Mesothelial cell of epicardium (in vitro differentiated cells): ENCODE results near the gene BET1L. TPM values are rescaled to one million over a fixed set of nuclear protein-coding genes. Genes with fewer than 3 reads are reported as not detected.

Source experiments
- DNase-seq, 2 experiments: peaks; one replicate each; pipeline ENCODE4 v3.0.0; 2021; ENCODE audit warnings: low spot score in 2 of 2; ENCODE audit not compliant: unreplicated experiment in 2 of 2
- H3K27ac Mint-ChIP-seq: 2 replicates; pipeline ENCODE4 v1.8.0; 2021; ENCODE audit warnings: mixed read lengths
- H3K27me3 Mint-ChIP-seq: 2 replicates; pipeline ENCODE4 v1.8.0; 2021; ENCODE audit warnings: low read depth, mixed read lengths
- H3K36me3 Mint-ChIP-seq: 2 replicates; pipeline ENCODE4 v1.8.0; 2021; ENCODE audit warnings: mixed read lengths
- H3K4me1 Mint-ChIP-seq: 2 replicates; pipeline ENCODE4 v1.8.0; 2021; ENCODE audit warnings: mixed read lengths
- H3K4me3 Mint-ChIP-seq: 2 replicates; pipeline ENCODE4 v1.8.0; 2021; ENCODE audit warnings: mild to moderate bottlenecking, moderate library complexity, mixed read lengths
- H3K9me3 Mint-ChIP-seq: 2 replicates; pipeline ENCODE4 v1.8.0; 2021; ENCODE audit warnings: mixed read lengths
- total RNA-seq: library from RNA; stranded (reverse); gene quantifications from 3 replicates; pipeline ENCODE4 v1.2.1, GENCODE V29; 2021
- TF ChIP-seq, protein P1 (sequence below): fragments of 200-600 bp; sonication (generic); IDR thresholded peaks from one replicate; pipeline ENCODE4 v1.5.0; 2021; ENCODE audit warnings: antibody characterized with exemption; ENCODE audit not compliant: unreplicated experiment

The BET1L gene
- total RNA-seq, 1 donor from 2014 or later: 68.2 TPM

DNA sequence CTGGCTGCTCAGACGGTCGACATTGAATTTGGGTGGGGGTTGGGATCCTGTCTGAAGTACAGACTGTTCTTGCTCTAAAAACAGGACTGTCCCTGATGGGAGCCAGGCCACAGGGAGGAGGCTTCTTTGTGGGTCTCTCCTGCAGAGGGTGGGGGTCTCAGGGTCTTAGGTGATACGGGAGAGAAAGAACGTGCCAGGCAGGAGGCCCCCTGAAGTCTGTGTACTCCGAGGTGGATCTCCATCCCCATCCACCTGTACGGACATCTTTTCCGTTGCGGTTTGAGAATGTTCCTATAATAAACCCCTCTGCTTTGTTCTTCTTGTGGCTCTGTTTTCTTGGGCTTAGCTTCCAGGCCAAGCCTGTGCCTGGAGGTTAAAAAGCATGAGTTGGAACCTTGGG is 45.5 kb upstream of the BET1L start:
- H3K4me3 Mint-ChIP-seq: no peak overlapping the region
- no peak for DNase-seq

DNA sequence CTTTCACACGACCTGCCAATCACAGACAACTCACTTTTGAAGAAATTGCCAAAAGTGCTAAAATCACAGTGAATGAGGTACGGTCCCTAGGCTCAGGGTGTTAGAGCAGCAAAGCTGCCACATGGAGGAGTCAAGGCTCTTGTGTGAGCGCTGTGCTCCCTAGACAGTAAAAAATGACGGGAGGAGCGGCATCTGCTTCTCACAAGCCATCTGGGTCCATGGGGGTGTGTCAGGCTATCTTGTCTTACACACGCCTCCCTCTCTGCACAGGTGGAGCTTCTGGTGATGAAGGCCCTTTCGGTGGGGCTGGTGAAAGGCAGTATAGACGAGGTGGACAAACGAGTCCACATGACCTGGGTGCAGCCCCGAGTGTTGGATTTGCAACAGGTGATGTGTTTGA is 44.4 kb upstream of the BET1L start:
- H3K4me3 Mint-ChIP-seq: no peak overlapping the region
- H3K4me1 Mint-ChIP-seq: no peaks in the 10 kb centered on the region
- H3K27ac Mint-ChIP-seq: no peak overlapping the region
- TF ChIP-seq, protein P1, sequence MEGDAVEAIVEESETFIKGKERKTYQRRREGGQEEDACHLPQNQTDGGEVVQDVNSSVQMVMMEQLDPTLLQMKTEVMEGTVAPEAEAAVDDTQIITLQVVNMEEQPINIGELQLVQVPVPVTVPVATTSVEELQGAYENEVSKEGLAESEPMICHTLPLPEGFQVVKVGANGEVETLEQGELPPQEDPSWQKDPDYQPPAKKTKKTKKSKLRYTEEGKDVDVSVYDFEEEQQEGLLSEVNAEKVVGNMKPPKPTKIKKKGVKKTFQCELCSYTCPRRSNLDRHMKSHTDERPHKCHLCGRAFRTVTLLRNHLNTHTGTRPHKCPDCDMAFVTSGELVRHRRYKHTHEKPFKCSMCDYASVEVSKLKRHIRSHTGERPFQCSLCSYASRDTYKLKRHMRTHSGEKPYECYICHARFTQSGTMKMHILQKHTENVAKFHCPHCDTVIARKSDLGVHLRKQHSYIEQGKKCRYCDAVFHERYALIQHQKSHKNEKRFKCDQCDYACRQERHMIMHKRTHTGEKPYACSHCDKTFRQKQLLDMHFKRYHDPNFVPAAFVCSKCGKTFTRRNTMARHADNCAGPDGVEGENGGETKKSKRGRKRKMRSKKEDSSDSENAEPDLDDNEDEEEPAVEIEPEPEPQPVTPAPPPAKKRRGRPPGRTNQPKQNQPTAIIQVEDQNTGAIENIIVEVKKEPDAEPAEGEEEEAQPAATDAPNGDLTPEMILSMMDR: no peak
- peaks cover 38% of the 10 kb centered on the region for H3K36me3 Mint-ChIP-seq
- H3K27me3 Mint-ChIP-seq: no peaks in the 10 kb centered on the region
- no peaks in the 10 kb centered on the region for H3K9me3 Mint-ChIP-seq
- DNase-seq: no peak

More for the DNA sequence above, 45.5 kb upstream of the BET1L start:
- TF ChIP-seq, protein P1: no peak
- Mint-ChIP-seq H3K27me3 (no peaks in the 10 kb centered on the region), H3K27ac (no peak overlapping the region), H3K36me3 (peaks cover 31% of the 10 kb centered on the region), H3K4me1 (no peaks in the 10 kb centered on the region), H3K9me3 (no peaks in the 10 kb centered on the region)

DNA sequence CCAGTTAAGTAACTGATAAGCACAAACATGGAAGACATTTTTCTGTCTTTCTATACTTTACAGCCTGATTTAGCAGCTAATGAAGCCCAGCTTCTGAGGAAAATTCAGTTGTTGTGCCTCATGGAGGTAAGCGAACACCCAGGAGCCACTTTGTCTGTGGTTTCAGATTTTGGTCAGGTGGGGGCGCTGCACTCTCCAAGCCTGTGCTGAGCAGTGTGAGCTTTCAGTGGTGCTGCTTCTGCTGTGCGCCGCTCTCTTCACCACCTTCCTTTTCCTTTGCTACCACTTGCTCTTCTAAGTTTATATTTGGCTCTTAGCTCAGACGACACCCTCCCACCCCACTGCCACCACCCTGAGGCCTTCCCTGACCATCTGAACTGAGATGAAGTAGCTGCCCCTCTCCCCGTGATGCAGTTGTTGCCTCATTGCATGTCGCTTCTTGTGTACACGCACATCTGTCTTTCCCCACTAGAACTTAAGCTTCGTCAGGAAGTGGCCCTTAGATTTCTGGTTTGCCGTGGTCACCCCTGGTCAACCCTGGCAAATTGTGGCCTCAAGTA is 43.6 kb upstream of the BET1L start:
- H3K27me3 Mint-ChIP-seq: no peaks in the 10 kb centered on the region
- TF ChIP-seq, protein P1: peak; percentile 71
- no peak overlapping the region for H3K4me3 Mint-ChIP-seq
- no peaks in the 10 kb centered on the region for H3K4me1 Mint-ChIP-seq
- DNase-seq: peak in 1 of 2 experiments; percentile 76
- peaks cover 43% of the 10 kb centered on the region for H3K36me3 Mint-ChIP-seq
- no peaks in the 10 kb centered on the region for H3K9me3 Mint-ChIP-seq
- peak overlapping the region; percentile 64 for H3K27ac Mint-ChIP-seq

DNA sequence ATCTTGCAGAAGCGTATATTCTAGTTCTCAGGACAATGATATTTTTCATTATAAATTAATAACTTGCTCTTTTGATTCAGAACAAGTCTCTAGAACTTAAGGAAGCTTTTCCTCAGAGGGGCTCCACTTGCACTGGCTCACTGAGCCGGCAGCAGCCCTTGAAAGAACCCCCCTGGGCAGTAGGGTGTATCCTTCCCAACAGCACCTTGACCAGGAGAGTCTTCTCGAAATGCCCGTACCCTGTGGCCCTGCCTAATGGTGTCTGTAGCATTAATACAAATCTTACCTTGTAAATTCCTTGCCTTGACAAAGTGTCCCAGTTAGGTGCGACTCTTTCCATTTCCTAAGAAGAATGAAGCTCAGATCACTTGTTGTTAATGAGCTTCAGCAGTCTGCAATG is 43.1 kb upstream of the BET1L start:
- Mint-ChIP-seq H3K4me1 (no peaks in the 10 kb centered on the region), H3K27me3 (no peaks in the 10 kb centered on the region), H3K4me3 (no peak overlapping the region), H3K27ac (no peak overlapping the region), H3K9me3 (no peaks in the 10 kb centered on the region), H3K36me3 (peaks cover 46% of the 10 kb centered on the region)
- no peak for DNase-seq
- TF ChIP-seq, protein P1: no peak

DNA sequence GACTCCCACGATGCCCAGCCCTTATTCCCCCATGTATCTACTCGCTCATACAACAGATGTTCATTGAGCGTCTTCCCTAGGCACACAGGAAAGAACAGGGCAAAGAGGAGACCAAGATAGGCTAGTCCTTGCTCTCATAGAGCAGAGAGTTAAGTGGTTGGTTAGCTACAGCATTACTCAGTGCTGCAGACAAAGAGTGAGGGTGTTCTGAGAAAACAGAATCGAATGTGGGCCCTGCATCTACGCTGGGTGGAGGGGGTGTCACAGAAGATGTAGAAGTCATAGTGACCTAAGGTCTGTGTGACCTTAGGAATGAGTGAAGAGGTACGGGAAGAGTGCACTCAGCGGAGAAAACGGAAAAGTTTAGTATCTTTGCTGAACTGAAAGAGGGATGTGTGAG is 41.9 kb upstream of the BET1L start:
- DNase-seq: no peak
- H3K36me3 Mint-ChIP-seq: peaks cover 51% of the 10 kb centered on the region
- no peaks in the 10 kb centered on the region for H3K9me3 Mint-ChIP-seq
- TF ChIP-seq, protein P1: no peak
- H3K27ac Mint-ChIP-seq: no peak overlapping the region
- H3K4me1 Mint-ChIP-seq: no peaks in the 10 kb centered on the region
- no peak overlapping the region for H3K4me3 Mint-ChIP-seq
- no peaks in the 10 kb centered on the region for H3K27me3 Mint-ChIP-seq

DNA sequence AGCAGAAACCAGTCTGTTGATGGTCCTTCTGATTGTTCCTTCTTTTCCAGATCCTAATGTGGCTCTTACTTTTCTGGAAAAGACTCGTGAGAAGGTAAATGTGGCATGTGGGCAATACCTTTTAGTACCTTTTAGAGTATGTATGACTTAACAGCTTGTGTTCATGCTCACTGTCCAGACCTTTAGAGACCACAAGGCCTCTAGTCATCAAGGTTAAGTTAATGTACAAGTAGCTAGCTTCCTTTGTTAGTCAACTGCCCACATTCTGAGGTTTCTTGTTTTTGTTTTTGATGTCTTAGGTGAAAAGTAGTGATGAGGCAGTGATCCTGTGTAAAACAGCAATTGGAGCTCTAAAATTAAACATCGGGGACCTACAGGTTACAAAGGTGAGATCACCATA is 37.2 kb upstream of the BET1L start:
- peaks cover 50% of the 10 kb centered on the region for H3K36me3 Mint-ChIP-seq

More for the DNA sequence above, 37.2 kb upstream of the BET1L start:
- TF ChIP-seq, protein P1: no peak
- Mint-ChIP-seq H3K27ac (no peak overlapping the region), H3K9me3 (no peaks in the 10 kb centered on the region), H3K27me3 (no peaks in the 10 kb centered on the region), H3K4me3 (no peak overlapping the region), H3K4me1 (no peaks in the 10 kb centered on the region)
- DNase-seq: no peak
